ENCODE measurements around the gene AHCTF1. TPM values are rescaled to one million over a fixed set of nuclear protein-coding genes. Genes with fewer than 3 reads are reported as not detected.

The AHCTF1 gene
- total RNA-seq, 1 donor from 2014 or later, result 62.1 TPM

DNA sequence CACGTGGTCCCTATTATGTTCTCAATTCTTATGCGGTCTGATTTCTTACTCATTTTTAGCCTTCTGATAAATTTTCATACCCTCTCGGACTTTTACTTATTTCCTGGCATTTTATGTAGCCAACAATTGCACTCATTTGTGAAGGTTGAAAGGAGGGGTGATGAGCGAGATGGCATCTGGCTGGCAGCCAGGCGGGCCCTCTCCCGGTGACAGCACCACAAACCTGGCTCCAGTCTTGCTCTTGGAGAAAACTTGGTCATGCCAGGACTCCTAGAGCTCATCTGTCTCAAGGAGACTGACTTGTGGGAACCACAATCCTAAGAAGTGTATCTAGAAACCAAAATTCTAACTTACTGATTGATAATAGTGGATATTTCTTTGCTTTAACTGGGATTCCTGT, 14.6 kb upstream of the AHCTF1 start:
- Histone ChIP-seq H4K20me1 (ENCODE audit: low read depth) (no peaks in the 10 kb centered on the region), H3K4me2 (no peak overlapping the region), H3K36me3 (no peaks in the 10 kb centered on the region), H3K27me3 (no peaks in the 10 kb centered on the region), H3K4me1 (no peaks in the 10 kb centered on the region), H3K27ac (no peak overlapping the region), H3K79me2 (ENCODE audit: low read depth) (no peaks in the 10 kb centered on the region), H3K9ac (no peak overlapping the region), H2AFZ (replicated peaks) (no peak overlapping the region), H3F3A (ENCODE audit: low read depth) (no peaks in the 10 kb centered on the region), H3K9me3 (ENCODE audit: low read depth) (no peaks in the 10 kb centered on the region), H3K4me3 (no peak overlapping the region)
- TF ChIP-seq EZH2 (IDR thresholded peaks at IDR 0.05), result no peak
- no peak for TF ChIP-seq EZH2phosphoT487 (IDR thresholded peaks at IDR 0.05)
- TF ChIP-seq, protein P1, sequence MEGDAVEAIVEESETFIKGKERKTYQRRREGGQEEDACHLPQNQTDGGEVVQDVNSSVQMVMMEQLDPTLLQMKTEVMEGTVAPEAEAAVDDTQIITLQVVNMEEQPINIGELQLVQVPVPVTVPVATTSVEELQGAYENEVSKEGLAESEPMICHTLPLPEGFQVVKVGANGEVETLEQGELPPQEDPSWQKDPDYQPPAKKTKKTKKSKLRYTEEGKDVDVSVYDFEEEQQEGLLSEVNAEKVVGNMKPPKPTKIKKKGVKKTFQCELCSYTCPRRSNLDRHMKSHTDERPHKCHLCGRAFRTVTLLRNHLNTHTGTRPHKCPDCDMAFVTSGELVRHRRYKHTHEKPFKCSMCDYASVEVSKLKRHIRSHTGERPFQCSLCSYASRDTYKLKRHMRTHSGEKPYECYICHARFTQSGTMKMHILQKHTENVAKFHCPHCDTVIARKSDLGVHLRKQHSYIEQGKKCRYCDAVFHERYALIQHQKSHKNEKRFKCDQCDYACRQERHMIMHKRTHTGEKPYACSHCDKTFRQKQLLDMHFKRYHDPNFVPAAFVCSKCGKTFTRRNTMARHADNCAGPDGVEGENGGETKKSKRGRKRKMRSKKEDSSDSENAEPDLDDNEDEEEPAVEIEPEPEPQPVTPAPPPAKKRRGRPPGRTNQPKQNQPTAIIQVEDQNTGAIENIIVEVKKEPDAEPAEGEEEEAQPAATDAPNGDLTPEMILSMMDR (IDR thresholded peaks at IDR 0.05), result no peak
- Mint-ChIP-seq H3K4me3 (no peak overlapping the region), H3K27me3 (ENCODE audit: insufficient read depth, low read depth) (peaks cover 3% of the 10 kb centered on the region), H3K36me3 (peaks cover 30% of the 10 kb centered on the region), H3K4me1 (no peaks in the 10 kb centered on the region), H3K27ac (no peak overlapping the region), H3K9me3 (no peaks in the 10 kb centered on the region)
- no peak for DNase-seq (ENCODE audit: low spot score)

DNA sequence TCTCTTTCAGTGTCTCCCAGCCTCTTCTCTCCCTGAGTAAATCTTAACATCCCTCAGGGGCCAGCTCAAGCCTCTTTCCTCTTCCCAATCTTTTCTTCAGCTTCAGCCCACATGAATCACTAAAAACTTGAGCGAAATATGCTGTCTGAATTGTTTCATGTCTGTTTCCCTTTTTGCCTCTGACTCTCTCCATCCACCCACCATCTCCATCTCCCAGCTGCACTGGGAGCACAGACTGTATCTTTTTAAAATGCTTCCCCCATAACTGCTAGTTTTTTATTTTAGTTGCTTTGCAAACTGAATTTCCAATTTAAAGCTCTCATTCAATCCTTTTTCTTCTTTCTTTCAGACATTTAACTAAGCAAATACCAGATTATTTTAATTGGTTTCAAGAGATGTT, 3.0 kb upstream of the AHCTF1 start:
- Mint-ChIP-seq H3K27ac (no peak overlapping the region), H3K27me3 (ENCODE audit: insufficient read depth, low read depth) (peaks cover 7% of the 10 kb centered on the region), H3K4me3 (no peak overlapping the region), H3K4me1 (peaks cover 12% of the 10 kb centered on the region), H3K9me3 (no peaks in the 10 kb centered on the region), H3K36me3 (peaks cover 12% of the 10 kb centered on the region)
- Histone ChIP-seq H3K79me2 (ENCODE audit: low read depth) (peaks cover 14% of the 10 kb centered on the region), H3K27ac (no peak overlapping the region), H3K4me2 (no peak overlapping the region), H3K4me1 (peaks cover 4% of the 10 kb centered on the region), H3K27me3 (no peaks in the 10 kb centered on the region), H3F3A (ENCODE audit: low read depth) (peaks cover 23% of the 10 kb centered on the region), H4K20me1 (ENCODE audit: low read depth) (peaks cover 13% of the 10 kb centered on the region), H3K9me3 (ENCODE audit: low read depth) (no peaks in the 10 kb centered on the region), H3K9ac (no peak overlapping the region), H2AFZ (replicated peaks) (no peak overlapping the region), H3K36me3 (no peaks in the 10 kb centered on the region), H3K4me3 (no peak overlapping the region)
- TF ChIP-seq EZH2 (IDR thresholded peaks at IDR 0.05) (no peak), EZH2phosphoT487 (IDR thresholded peaks at IDR 0.05) (no peak)
- TF ChIP-seq, protein P1 (IDR thresholded peaks at IDR 0.05), result no peak
- no peak for DNase-seq (ENCODE audit: low spot score)

DNA sequence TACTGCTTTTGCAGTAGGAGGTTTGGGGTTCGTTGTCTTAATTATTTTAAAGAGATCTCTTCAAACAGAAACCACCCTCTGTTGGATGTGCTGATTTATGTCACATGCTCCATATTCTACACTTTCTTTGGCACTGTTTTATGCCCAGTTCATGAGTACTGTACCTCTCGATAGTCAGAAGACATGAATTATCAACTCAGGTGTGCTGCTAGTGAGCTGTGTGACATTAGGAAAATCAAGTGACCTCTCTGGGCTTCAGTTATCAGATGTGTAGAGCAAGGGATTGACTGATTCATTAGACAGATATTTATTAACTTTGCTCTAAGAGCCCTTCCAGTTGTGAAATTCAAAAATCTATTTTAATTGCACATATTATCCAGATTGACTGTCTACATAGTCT, 2.1 kb upstream of the AHCTF1 start:
- no peak for DNase-seq (ENCODE audit: low spot score)
- TF ChIP-seq, protein P1 (IDR thresholded peaks at IDR 0.05), result no peak
- TF ChIP-seq EZH2phosphoT487 (IDR thresholded peaks at IDR 0.05), result no peak
- H3K4me3 Mint-ChIP-seq, result no peak overlapping the region
- no peaks in the 10 kb centered on the region for H3K36me3 ChIP-seq
- no peak overlapping the region for H3K4me2 ChIP-seq
- peaks cover 5% of the 10 kb centered on the region for H3K9me3 Mint-ChIP-seq
- peaks cover 23% of the 10 kb centered on the region for H3F3A ChIP-seq (ENCODE audit: low read depth)
- no peak overlapping the region for H3K27ac ChIP-seq
- H3K4me1 ChIP-seq, result peaks cover 4% of the 10 kb centered on the region
- H3K27me3 ChIP-seq, result no peaks in the 10 kb centered on the region
- no peak overlapping the region for H3K27ac Mint-ChIP-seq
- peaks cover 7% of the 10 kb centered on the region for H3K27me3 Mint-ChIP-seq (ENCODE audit: insufficient read depth, low read depth)
- H3K79me2 ChIP-seq (ENCODE audit: low read depth), result peaks cover 23% of the 10 kb centered on the region
- H2AFZ ChIP-seq (replicated peaks), result no peak overlapping the region
- no peaks in the 10 kb centered on the region for H3K9me3 ChIP-seq (ENCODE audit: low read depth)
- H3K4me1 Mint-ChIP-seq, result peaks cover 16% of the 10 kb centered on the region
- H4K20me1 ChIP-seq (ENCODE audit: low read depth), result peaks cover 22% of the 10 kb centered on the region
- H3K4me3 ChIP-seq, result no peak overlapping the region
- peaks cover 17% of the 10 kb centered on the region for H3K36me3 Mint-ChIP-seq
- H3K9ac ChIP-seq, result no peak overlapping the region

Measured in neural progenitor cell (in vitro differentiated cells).